WTC11 (cell line): ENCODE results near the gene GABRB1. TPM values are rescaled to one million over a fixed set of nuclear protein-coding genes. Genes with fewer than 3 reads are reported as not detected.

Experiments
- ATAC-seq: fragments of 200-7000 bp; cut with Tn5 transposase; 2 replicates; pipeline ENCODE4 v1.10.0; 2021; ENCODE audit warnings: mild to moderate bottlenecking, moderate library complexity
- CTCF ChIA-PET: fragments of 300-600 bp; sonication (Branson Sonifier 250); formaldehyde crosslinking; loops from one replicate; lab custom pipeline; 2021; ENCODE audit warnings: antibody characterized with exemption; lab: Charles Lee
- POLR2A ChIA-PET: fragments of 350-600 bp; sonication (Branson Sonifier 250); formaldehyde crosslinking; loops from one replicate; lab custom pipeline; 2021; ENCODE audit warnings: antibody characterized with exemption; lab: Charles Lee
- DNase-seq: peaks from one replicate; pipeline ENCODE4 v3.0.0; 2021; ENCODE audit warnings: low spot score
- H3K27ac Mint-ChIP-seq: 2 replicates; pipeline ENCODE4 v1.8.0; 2021; ENCODE audit warnings: mixed read lengths
- H3K27me3 Mint-ChIP-seq: 2 replicates; pipeline ENCODE4 v1.8.0; 2021; ENCODE audit warnings: low read depth, mild to moderate bottlenecking, moderate library complexity, mixed read lengths
- H3K36me3 Mint-ChIP-seq: 2 replicates; pipeline ENCODE4 v1.8.0; 2021; ENCODE audit warnings: mixed read lengths
- H3K4me1 Mint-ChIP-seq: 2 replicates; pipeline ENCODE4 v1.8.0; 2022; ENCODE audit warnings: mixed read lengths
- H3K4me3 Mint-ChIP-seq: 2 replicates; pipeline ENCODE4 v1.8.0; 2021; ENCODE audit warnings: mild to moderate bottlenecking, moderate library complexity, mixed read lengths
- H3K9me3 Mint-ChIP-seq: 2 replicates; pipeline ENCODE4 v1.8.0; 2021; ENCODE audit warnings: mixed read lengths
- CBFB ChIP-seq: sonication (generic); formaldehyde crosslinking; IDR thresholded peaks from 2 replicates; pipeline ENCODE4 v1.8.1; 2022; ENCODE audit warnings: mild to moderate bottlenecking, low read depth, missing genetic modification reagents
- CREB1 ChIP-seq: sonication (generic); formaldehyde crosslinking; IDR thresholded peaks from 2 replicates; pipeline ENCODE4 v1.8.0; 2023; ENCODE audit warnings: mild to moderate bottlenecking, missing genetic modification reagents
- EMX1 ChIP-seq: fragments of 250-450 bp; sonication (Bioruptor Pico); IDR thresholded peaks from 2 replicates; pipeline ENCODE4 v1.8.0; 2021; ENCODE audit warnings: mild to moderate bottlenecking
- FOXJ3 ChIP-seq: sonication (generic); formaldehyde crosslinking; IDR thresholded peaks from 2 replicates; pipeline ENCODE4 v1.9.0; 2021; ENCODE audit warnings: missing genetic modification reagents, mild to moderate bottlenecking, borderline replicate concordance
- FOXK1 ChIP-seq: sonication (generic); formaldehyde crosslinking; IDR thresholded peaks from 2 replicates; pipeline ENCODE4 v1.8.0; 2022; ENCODE audit warnings: mild to moderate bottlenecking, moderate library complexity, missing genetic modification reagents
- NFYB ChIP-seq: sonication (generic); formaldehyde crosslinking; conservative IDR thresholded peaks from 2 replicates; pipeline ENCODE4 v1.8.0; 2022; ENCODE audit warnings: low read depth, missing genetic modification reagents
- OVOL2 ChIP-seq: fragments of 250-450 bp; sonication (Bioruptor Pico); IDR thresholded peaks from 2 replicates; pipeline ENCODE4 v1.9.0; 2021; ENCODE audit warnings: mild to moderate bottlenecking, borderline replicate concordance
- TEAD1 ChIP-seq: sonication (generic); formaldehyde crosslinking; IDR thresholded peaks from 2 replicates; pipeline ENCODE4 v1.8.0; 2022; ENCODE audit warnings: mild to moderate bottlenecking, missing genetic modification reagents
- ZNF219 ChIP-seq: sonication (generic); formaldehyde crosslinking; IDR thresholded peaks from 2 replicates; pipeline ENCODE4 v1.8.0; 2023; ENCODE audit warnings: missing genetic modification reagents, mild to moderate bottlenecking, borderline replicate concordance
- ZNF416 ChIP-seq: fragments of 250-450 bp; sonication (Bioruptor Pico); IDR thresholded peaks from 2 replicates; pipeline ENCODE4 v1.9.0; 2021; ENCODE audit warnings: mild to moderate bottlenecking, inconsistent platforms
- total RNA-seq: library from RNA; stranded (reverse); gene quantifications from 3 replicates; pipeline ENCODE4 v1.2.3, GENCODE V29; 2021
- TF ChIP-seq, protein P1 (sequence below): fragments of 250-450 bp; sonication (Bioruptor Pico); IDR thresholded peaks from 2 replicates; pipeline ENCODE4 v1.9.0; 2021; ENCODE audit warnings: mild to moderate bottlenecking, borderline replicate concordance
- TF ChIP-seq, protein P2 (sequence below): sonication (generic); formaldehyde crosslinking; IDR thresholded peaks from 2 replicates; pipeline ENCODE4 v1.8.1; 2023; ENCODE audit warnings: mild to moderate bottlenecking, missing genetic modification reagents
- TF ChIP-seq, protein P3 (sequence below): sonication (generic); formaldehyde crosslinking; IDR thresholded peaks from 2 replicates; pipeline ENCODE4 v1.8.1; 2022; ENCODE audit warnings: low read depth, missing genetic modification reagents, borderline replicate concordance
- TF ChIP-seq, protein P4 (sequence below): sonication (generic); formaldehyde crosslinking; IDR thresholded peaks from 2 replicates; pipeline ENCODE4 v1.8.1; 2022; ENCODE audit warnings: missing genetic modification reagents, borderline replicate concordance

GABRB1 gene
- total RNA-seq, 1 experiment from 2014 or later: 0.66 TPM

DNA sequence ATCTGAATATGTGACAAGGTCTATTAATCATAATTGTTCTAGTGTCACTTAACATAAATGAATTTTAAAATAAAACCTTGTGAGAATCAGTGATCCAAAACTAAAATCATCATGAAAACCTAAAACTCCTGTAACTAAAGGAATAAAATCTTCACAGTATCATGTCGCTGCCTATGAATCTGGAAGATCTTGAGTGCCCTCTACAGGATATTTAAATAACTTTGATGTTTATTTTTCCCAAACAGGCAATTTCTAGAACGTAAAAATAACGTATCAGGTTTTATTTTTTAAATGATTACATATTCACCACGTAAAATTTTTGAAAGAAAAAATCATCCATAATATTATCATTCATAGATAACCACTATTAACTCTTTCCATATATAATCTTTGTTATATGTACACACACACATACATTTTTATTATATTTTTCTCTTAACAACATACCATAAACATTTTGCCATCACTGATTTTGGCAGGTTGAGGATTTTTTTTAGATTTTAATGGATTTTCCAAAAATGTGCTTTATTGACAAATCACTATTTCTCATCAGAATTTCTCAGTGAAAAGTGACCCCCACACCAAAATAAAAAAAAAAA lies 352.6 kb downstream of the GABRB1 start:
- CTCF ChIA-PET: interaction anchor here (1.0 kb wide), 1 partner anchor 261 kb away, joined by 3 read pairs; no protein-coding TSS in a partner anchor
- DNase-seq (no peak), ATAC-seq (no peak)
- H3K27me3 Mint-ChIP-seq: no peaks in the 10 kb centered on the region
- no peaks in the 10 kb centered on the region for H3K4me1 Mint-ChIP-seq
- POLR2A ChIA-PET: no interaction called here
- no peak overlapping the region for H3K27ac Mint-ChIP-seq
- TF ChIP-seq EMX1 (no peak), NFYB (CRISPR knock-in tag) (no peak), FOXJ3 (CRISPR knock-in tag) (no peak), OVOL2 (CRISPR knock-in tag) (no peak)
- TF ChIP-seq, protein P1, sequence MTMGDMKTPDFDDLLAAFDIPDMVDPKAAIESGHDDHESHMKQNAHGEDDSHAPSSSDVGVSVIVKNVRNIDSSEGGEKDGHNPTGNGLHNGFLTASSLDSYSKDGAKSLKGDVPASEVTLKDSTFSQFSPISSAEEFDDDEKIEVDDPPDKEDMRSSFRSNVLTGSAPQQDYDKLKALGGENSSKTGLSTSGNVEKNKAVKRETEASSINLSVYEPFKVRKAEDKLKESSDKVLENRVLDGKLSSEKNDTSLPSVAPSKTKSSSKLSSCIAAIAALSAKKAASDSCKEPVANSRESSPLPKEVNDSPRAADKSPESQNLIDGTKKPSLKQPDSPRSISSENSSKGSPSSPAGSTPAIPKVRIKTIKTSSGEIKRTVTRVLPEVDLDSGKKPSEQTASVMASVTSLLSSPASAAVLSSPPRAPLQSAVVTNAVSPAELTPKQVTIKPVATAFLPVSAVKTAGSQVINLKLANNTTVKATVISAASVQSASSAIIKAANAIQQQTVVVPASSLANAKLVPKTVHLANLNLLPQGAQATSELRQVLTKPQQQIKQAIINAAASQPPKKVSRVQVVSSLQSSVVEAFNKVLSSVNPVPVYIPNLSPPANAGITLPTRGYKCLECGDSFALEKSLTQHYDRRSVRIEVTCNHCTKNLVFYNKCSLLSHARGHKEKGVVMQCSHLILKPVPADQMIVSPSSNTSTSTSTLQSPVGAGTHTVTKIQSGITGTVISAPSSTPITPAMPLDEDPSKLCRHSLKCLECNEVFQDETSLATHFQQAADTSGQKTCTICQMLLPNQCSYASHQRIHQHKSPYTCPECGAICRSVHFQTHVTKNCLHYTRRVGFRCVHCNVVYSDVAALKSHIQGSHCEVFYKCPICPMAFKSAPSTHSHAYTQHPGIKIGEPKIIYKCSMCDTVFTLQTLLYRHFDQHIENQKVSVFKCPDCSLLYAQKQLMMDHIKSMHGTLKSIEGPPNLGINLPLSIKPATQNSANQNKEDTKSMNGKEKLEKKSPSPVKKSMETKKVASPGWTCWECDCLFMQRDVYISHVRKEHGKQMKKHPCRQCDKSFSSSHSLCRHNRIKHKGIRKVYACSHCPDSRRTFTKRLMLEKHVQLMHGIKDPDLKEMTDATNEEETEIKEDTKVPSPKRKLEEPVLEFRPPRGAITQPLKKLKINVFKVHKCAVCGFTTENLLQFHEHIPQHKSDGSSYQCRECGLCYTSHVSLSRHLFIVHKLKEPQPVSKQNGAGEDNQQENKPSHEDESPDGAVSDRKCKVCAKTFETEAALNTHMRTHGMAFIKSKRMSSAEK: no peak
- no peaks in the 10 kb centered on the region for H3K9me3 Mint-ChIP-seq
- no peak overlapping the region for H3K4me3 Mint-ChIP-seq
- no peaks in the 10 kb centered on the region for H3K36me3 Mint-ChIP-seq

DNA sequence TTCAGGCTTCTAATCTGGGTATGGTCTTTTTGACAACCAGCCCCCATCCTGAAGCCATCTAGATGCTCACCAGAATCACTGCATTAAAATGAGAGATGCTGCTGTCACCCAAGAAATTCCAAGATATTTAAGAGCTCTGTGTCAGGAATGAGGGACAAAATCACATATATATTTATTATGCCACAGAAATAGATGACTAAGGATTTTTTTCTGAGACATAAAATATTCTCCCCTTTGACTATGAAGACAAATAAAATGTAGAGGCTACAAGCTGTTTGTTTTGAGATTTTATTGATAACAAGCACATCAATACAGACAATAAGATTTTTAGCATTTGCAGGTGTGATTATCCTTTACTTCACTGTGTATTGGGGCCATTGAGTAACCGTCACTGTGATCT lies 354.8 kb downstream of the GABRB1 start:
- Mint-ChIP-seq H3K9me3 (no peaks in the 10 kb centered on the region), H3K27ac (no peak overlapping the region), H3K4me1 (0 out of 2 replicates have a peak, but pooled peaks cover 3% of the 10 kb centered on the region), H3K27me3 (no peaks in the 10 kb centered on the region), H3K36me3 (no peaks in the 10 kb centered on the region), H3K4me3 (no peak overlapping the region)
- TF ChIP-seq, protein P2, sequence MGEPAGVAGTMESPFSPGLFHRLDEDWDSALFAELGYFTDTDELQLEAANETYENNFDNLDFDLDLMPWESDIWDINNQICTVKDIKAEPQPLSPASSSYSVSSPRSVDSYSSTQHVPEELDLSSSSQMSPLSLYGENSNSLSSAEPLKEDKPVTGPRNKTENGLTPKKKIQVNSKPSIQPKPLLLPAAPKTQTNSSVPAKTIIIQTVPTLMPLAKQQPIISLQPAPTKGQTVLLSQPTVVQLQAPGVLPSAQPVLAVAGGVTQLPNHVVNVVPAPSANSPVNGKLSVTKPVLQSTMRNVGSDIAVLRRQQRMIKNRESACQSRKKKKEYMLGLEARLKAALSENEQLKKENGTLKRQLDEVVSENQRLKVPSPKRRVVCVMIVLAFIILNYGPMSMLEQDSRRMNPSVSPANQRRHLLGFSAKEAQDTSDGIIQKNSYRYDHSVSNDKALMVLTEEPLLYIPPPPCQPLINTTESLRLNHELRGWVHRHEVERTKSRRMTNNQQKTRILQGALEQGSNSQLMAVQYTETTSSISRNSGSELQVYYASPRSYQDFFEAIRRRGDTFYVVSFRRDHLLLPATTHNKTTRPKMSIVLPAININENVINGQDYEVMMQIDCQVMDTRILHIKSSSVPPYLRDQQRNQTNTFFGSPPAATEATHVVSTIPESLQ (CRISPR knock-in tag): no peak
- TF ChIP-seq ZNF219 (CRISPR knock-in tag) (no peak), TEAD1 (CRISPR knock-in tag) (no peak), ZNF416 (CRISPR knock-in tag) (no peak), CBFB (CRISPR knock-in tag) (no peak), FOXK1 (CRISPR knock-in tag) (no peak), CREB1 (CRISPR knock-in tag) (no peak)
- TF ChIP-seq, protein P3, sequence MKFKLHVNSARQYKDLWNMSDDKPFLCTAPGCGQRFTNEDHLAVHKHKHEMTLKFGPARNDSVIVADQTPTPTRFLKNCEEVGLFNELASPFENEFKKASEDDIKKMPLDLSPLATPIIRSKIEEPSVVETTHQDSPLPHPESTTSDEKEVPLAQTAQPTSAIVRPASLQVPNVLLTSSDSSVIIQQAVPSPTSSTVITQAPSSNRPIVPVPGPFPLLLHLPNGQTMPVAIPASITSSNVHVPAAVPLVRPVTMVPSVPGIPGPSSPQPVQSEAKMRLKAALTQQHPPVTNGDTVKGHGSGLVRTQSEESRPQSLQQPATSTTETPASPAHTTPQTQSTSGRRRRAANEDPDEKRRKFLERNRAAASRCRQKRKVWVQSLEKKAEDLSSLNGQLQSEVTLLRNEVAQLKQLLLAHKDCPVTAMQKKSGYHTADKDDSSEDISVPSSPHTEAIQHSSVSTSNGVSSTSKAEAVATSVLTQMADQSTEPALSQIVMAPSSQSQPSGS (CRISPR knock-in tag): no peak
- TF ChIP-seq, protein P4, sequence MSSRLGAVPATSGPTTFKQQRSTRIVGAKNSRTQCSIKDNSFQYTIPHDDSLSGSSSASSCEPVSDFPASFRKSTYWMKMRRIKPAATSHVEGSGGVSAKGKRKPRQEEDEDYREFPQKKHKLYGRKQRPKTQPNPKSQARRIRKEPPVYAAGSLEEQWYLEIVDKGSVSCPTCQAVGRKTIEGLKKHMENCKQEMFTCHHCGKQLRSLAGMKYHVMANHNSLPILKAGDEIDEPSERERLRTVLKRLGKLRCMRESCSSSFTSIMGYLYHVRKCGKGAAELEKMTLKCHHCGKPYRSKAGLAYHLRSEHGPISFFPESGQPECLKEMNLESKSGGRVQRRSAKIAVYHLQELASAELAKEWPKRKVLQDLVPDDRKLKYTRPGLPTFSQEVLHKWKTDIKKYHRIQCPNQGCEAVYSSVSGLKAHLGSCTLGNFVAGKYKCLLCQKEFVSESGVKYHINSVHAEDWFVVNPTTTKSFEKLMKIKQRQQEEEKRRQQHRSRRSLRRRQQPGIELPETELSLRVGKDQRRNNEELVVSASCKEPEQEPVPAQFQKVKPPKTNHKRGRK (CRISPR knock-in tag): no peak
- ChIA-PET CTCF (no interaction called here), POLR2A (interaction anchor here (0.6 kb wide), 1 partner anchor 233 kb away, joined by 6 read pairs; no protein-coding TSS in a partner anchor)
- DNase-seq (no peak), ATAC-seq (no peak)
